GM12892 (cell line): Measurements from ENCODE around the gene GRIP2.

ENCODE experiments used
- DNase-seq: peaks from one replicate; pipeline ENCODE4 v3.0.0; 2011; ENCODE audit not compliant: insufficient read length
- FAIRE-seq: peaks from 2 replicates; lab custom pipeline; 2011; peaks lifted over from hg19 to GRCh38; lab: Jason Lieb, UNC
- POLR2A ChIP-seq: IDR thresholded peaks from 2 replicates; pipeline ENCODE4 v1.6.1; 2011; ENCODE audit warnings: low read depth, low read length, control low read depth
- POLR2AphosphoS5 ChIP-seq: IDR thresholded peaks from 2 replicates; pipeline ENCODE4 v1.6.1; 2011; ENCODE audit warnings: low read depth, low read length, control low read depth
- TAF1 ChIP-seq: IDR thresholded peaks from 2 replicates; pipeline ENCODE4 v1.6.1; 2011; ENCODE audit warnings: low read depth, mild to moderate bottlenecking, control low read depth, low read length, borderline replicate concordance

Gene GRIP2

DNA sequence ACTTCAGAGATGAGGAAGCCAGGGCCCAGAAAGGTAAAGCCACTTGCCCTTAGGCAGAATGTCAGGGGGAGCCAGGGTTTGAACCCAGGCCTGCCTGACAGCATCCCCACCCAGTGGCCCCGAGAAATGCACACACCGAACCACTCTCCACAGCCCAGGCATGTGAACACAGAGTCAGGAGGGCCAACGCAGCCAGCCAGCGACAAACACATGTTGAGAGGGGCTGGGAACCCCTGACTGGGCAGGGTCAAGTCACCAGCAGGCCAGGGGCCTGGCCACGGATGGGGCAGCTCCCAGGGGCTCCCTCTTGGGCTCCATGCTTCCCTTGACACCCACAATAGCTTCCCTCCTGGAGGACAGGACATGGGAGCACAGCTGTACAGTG, 5.1 kb upstream of the GRIP2 start:
- DNase-seq (no peak), FAIRE-seq (no peak)
- TF ChIP-seq POLR2AphosphoS5 (no peak), TAF1 (no peak), POLR2A (no peak)

DNA sequence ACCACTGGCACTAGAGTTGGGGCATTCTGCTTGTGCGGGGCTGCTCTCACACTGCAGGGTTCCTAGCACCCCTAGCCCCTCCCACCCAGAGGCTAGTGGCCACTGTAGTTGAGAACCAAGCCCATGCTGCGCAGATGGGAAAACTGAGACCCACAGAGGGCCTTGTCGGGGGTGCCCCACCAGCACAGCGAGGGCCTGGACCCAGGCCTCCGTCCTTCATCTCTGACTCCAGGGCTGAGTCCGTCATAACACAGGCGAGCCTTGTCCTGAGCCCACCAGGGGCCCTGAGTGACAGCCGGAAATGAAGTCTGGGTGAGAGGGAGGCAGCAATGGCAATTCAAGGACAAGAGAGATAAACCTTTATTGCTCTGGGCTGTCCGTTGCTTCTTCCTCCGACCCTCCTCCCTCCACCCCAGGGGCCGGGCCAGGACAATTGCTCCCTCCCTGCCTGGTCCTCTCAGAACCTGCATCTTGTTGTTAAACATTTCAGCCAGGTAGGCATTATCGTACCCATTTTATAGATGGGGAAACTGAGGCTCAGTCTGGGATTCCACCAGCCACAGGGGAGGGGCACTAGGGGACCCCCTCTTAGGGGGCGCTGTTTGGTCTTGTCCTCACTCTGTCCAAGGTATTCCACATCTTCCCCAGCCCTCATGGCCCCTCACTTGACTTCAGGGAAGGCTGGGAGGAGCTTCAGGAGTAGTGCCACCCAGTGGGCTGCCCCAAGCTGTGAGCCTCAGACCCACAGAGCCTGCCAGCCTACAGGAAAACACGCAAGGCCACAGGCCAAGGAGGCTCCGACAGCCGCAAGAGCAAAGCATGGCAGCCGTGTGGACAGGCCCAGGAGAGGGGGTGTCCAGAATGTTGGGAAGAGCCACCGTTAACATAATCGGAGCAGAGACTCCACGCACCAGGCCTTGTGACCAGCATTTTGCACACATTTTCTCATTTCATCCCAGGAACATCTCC, 4.4 kb upstream of the GRIP2 start:
- FAIRE-seq, result no peak
- TF ChIP-seq TAF1 (no peak), POLR2AphosphoS5 (no peak)
- DNase-seq, result no peak

DNA sequence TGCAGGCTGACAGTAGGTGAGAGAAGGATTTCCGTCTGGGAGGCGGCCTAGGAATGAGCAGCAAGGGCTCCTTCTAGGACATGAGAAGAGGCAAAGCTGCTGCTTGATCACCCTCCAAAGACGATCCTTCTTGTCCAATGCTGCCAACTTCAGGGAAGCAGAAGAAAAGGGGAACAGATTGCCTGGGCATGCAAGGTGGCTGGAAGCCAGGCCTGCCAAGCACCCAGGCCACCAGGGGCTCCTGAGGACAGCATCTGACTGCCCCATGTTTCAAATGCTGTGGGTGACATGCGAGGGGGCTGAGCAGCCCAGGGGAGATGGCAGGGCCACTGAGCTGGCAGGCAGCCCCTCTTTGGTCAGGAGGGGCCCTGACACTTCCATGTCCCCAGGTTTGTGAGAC, 3.3 kb upstream of the GRIP2 start:
- no peak for FAIRE-seq
- TF ChIP-seq TAF1 (no peak), POLR2AphosphoS5 (no peak), POLR2A (no peak)
- no peak for DNase-seq

DNA sequence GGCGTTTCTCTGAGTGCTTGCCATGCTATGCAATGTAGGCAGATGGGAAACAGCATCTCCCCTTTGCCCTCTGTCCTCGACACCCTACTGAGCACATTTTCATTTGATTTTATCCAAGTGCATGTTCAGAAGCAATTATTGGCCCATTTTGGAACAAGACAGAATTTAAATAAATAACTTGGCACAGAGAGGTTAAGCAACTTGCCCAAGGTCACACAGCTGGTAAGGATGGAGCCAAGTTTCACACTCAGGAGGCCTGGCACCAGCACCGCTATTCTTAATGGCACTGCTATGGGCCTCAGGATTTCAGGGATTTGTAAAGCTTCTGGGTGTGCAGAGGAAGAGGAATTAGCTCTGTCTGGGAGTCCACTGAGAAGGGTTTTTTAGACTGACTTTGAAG, 2.5 kb upstream of the GRIP2 start:
- FAIRE-seq (no peak), DNase-seq (no peak)
- TF ChIP-seq POLR2A, result no peak
- no peak for TF ChIP-seq TAF1
- no peak for TF ChIP-seq POLR2AphosphoS5

DNA sequence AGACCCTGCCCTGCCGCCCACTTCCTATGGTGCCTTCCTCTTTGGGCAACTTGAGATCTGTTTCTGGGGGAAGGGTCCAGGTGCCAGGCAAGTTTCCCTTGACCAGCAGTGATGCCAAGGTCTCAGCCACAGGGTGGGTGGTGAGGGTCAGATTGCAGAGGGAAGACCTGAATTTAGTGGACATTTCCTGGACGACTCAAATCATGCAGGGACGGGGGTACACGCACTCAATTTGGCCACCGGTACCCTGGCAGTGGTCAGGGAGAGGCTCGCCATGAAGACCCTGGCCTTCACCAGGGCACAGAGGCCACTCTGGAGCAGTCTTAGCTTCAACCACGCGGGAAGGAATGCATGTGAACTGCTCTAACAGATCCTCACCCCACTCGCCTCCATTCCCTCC, 1.5 kb upstream of the GRIP2 start:
- DNase-seq, result no peak
- TF ChIP-seq POLR2AphosphoS5, result no peak
- no peak for TF ChIP-seq POLR2A
- FAIRE-seq, result no peak

DNA sequence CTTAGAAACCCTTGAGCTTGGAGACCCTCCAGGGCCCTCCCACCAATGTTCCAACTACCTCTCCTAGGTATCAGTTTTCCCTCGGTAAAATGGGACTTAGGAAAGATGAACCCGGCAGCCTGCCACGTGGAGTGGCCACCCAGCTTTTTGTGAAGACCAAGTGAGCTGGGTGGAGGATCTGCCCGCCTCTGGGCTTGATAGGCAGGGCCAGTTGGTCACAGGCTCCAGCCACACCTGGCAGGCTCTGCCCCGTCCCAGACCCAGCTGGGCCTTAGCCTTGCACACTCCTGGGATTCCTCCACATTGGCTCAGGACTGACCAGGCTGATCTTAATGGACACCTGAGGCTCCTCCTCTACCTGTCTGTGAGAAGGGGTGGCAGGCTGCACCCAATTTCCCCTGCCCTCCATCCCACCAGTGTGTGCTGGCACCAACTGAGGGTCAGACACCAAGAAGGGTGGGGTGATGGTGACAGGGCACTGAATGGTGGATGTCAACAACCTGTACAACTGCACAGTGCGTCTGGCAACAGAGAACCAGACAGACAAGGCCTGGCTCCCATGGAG, 761 bp upstream of the GRIP2 start:
- TF ChIP-seq TAF1 (no peak), POLR2A (no peak), POLR2AphosphoS5 (no peak)
- no peak for DNase-seq
- no peak for FAIRE-seq

DNA sequence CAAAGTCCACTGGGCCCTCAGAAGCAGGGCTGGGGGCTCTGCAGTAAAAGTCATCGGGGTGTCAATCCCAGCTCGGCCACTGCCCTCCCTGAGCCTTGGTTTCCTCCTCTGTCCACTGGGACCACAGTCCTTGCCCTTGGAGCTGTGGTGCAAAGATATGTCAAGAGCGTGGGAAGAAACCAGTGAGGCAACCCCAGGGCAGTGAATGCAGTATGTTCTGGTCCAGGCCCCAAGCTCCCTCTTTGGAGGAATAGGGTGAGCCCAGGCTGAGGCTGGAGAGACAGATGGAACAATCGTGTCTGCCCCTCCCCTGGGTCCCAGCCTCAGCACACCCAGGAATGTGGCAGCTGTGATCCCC, 779 bp downstream of the GRIP2 start:
- no peak for TF ChIP-seq TAF1
- DNase-seq (no peak), FAIRE-seq (no peak)

DNA sequence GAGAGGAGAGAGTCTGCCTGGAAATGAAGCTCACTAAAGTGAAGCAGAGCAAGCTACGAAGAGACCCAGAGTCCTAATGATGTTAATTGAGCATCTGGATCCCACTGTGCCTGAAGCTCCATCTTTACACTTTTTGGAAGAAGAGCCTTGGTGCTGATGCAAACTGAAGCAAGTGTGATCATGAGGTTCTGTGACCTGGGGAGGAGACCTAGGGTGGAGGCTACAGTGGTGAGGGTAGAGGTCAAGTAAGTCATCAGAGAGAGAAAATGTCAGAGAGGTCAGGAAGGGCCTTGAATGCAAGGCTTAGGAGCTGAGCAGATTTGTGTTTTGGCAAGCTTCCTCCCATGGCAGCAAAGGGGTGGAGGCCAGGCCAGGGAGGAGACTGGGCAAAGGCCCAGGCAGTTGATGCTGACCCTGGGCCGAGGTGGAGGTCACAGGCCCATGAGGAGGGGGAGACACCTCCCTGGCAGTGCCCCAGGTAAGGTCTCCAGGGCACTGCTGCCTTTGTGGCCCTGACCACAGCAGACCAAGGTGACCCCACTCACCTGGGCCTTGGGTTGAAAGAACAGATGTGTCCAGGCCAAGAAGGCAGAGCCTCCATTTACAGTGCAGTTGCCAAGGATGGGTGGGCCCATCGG, 1.6 kb downstream of the GRIP2 start:
- no peak for TF ChIP-seq POLR2A
- DNase-seq (no peak), FAIRE-seq (no peak)

DNA sequence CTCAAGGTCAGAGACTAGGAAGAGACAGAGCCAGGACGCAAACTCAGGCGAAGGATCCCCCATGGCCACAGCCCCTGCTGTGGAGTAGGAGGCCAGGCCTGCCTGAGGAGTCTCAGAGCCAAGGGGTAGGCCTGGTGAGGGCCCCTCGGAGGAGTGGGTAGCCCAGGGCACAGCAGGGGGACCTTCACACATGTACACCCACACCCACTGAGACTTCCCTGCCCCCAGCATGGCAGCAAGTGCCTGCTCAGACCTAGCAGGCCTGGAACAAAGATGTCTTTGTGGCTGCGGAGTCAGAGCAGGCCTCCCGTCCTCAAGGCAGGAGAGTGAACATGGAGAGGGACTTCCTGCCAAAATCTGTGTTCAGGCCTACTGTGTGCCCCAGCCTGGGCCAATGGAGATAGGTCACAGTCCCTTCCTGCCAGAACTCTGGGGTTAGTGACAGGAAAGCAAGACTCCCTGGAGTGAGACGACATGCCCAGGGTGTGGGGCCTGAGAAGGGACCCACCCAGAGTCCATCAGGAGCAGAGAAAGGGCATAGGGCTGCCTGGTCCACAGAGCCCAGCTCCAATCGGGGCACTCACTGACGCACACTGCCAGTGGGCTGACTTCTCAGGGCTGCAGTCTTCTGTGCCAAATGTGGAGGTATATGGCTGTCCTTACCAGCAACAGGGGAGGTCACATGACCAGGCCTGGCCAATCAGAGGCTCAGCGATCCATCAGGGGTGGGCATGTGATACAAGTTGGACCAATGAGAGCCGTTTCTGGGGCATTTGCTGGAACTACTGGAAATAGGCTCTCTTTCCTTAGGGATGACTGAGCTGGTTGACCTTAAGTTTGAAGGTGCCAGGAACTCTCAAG, 2.3 kb downstream of the GRIP2 start:
- DNase-seq, result no peak
- no peak for FAIRE-seq

DNA sequence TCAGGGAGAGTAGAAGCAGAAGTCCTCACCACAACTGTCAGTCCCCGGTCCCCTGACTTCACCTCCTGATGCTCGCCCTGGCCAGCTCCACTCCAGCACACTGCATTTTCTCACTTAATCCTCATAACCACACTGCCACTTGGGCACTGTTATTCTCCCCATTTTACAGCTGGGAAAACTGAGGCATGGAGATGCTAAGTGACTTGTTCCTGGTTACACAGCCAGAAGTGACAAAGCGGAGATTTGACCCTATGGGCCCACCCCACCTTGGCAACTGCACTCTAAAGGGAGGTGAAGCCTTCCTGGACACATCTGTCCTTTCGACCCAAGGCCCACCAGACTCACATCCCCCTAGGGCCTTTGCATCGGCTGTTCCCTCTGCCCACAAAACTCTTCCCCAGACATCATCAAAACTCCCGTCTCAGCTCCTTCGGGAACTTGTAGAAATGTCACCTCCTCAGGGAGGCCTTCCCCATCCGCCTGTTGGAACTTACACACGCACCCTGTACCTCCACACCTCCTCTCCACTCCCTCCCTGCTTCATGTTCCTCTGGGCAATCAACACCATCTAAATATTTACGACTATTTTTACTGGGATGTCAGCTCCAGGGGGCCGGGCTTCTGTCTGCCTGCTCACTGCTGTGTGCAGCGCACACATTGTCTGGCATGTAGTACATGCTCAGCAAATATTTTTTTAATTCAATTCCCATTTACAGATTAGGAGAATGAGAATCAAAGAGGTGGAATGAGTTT, 3.1 kb downstream of the GRIP2 start:
- DNase-seq (no peak), FAIRE-seq (no peak)
- TF ChIP-seq POLR2AphosphoS5 (no peak), TAF1 (no peak), POLR2A (no peak)

More for the DNA sequence above, 2.3 kb downstream of the GRIP2 start:
- no peak for TF ChIP-seq TAF1
- no peak for TF ChIP-seq POLR2A
- TF ChIP-seq POLR2AphosphoS5, result no peak
